IPS-11a (cell line): ENCODE data around the gene HIPK3.
"Not testable (repeated sequence)": the region's sequence is repeated elsewhere in the genome, so short reads cannot be mapped to it uniquely, and the experiment has no call there.

Experiments used
- H3K4me3 ChIP-seq: one replicate; pipeline ENCODE4 v1.5.1; 2013; ENCODE audit warnings: low read depth, low read length, control low read depth

HIPK3 gene

GRCh38 chr11:33296695-33297094 lies 39.5 kb downstream of the HIPK3 start:
- H3K4me3 ChIP-seq: no peak overlapping the region

GRCh38 chr11:33303541-33303940 lies 46.4 kb downstream of the HIPK3 start:
- H3K4me3 ChIP-seq: no peak overlapping the region

DNA sequence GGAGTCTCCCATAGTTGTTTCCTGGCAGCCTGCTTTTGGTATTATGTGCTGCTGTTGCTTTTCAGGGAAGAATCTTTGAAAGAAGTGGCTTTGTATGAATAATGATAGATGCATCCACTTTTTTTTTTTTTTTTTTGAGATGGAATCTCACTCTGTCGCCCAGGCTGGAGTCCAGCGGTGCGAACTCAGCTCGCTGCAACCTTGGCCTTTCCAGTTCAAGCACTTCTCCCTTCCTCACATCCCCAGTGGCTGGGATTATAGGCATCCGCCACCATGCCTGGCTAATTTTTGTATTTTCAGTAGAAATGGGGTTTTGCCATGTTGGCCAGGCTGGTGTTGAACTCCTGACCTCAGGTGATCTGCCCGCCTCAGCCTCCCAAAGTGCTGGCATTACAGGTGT lies 49.6 kb downstream of the HIPK3 start:
- not testable (repeated sequence) for H3K4me3 ChIP-seq

- H3K4me3 ChIP-seq: no peak overlapping the region
Observed at GRCh38 chr11:33307984-33308383, 50.8 kb downstream of the HIPK3 start.

- H3K4me3 ChIP-seq: no peak overlapping the region
Observed at GRCh38 chr11:33309118-33309517, 51.9 kb downstream of the HIPK3 start.

GRCh38 chr11:33310720-33311500 lies 53.7 kb downstream of the HIPK3 start:
- no peak overlapping the region for H3K4me3 ChIP-seq

- H3K4me3 ChIP-seq: no peak overlapping the region
Observed at GRCh38 chr11:33311680-33312079, 54.5 kb downstream of the HIPK3 start.

- no peak overlapping the region for H3K4me3 ChIP-seq
Observed at GRCh38 chr11:33315822-33316221, 58.6 kb downstream of the HIPK3 start.

DNA sequence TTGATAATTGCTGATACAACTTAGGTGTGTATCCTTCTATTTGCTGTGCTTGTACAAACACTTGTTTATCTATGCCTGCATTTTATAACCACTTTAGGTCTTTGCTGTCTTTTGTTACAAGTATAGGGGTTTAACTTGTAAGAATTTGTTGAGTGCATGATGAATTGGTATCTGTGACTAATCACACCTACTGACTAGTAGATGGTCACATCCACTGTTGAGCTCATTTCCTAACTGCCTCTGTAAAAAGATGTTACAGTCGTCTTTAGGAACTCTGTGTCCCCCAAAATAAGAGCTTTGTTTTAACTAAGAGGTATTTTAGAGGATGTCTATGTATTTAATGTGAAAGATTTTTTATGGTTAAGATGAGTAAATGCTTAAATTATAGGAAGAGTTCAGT lies 60.5 kb downstream of the HIPK3 start:
- no peak overlapping the region for H3K4me3 ChIP-seq

DNA sequence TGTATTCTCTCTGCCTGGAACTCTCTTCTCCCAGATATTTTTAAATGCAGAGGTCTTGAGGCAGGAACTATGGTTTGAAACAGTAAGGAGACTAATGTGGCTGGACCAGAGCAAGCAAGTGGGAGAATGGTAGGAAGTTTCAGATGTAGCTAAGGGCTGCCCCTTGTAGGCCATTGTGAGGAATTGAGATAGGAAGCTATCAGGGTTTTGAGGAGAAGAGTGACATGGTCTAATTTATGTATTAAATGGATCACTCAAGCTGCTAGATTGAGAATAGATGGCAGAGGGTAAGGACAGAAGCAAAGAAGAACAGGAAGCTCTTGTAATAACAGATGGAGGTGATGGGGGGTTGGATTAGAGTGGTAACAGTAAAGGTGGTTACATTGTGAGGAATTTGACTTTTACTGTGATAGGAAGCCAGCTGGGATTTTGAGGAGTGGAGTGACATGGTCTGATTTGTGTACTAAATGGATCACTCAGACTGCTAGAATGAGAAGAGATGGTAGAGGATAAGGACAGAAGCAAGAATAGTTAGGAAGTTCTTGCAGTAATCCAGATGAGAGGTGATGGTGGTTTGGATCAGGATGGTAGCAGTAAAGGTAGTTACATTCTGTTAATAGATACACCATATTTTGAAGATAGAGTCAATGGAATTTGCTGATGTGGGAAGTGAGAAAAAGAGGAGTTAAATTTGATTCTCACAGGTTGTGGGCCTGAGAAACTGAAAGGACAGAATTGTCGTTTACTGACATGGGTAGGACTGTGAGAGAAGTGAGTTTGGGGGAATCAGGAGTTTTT lies 63.0 kb downstream of the HIPK3 start:
- no peak overlapping the region for H3K4me3 ChIP-seq

DNA sequence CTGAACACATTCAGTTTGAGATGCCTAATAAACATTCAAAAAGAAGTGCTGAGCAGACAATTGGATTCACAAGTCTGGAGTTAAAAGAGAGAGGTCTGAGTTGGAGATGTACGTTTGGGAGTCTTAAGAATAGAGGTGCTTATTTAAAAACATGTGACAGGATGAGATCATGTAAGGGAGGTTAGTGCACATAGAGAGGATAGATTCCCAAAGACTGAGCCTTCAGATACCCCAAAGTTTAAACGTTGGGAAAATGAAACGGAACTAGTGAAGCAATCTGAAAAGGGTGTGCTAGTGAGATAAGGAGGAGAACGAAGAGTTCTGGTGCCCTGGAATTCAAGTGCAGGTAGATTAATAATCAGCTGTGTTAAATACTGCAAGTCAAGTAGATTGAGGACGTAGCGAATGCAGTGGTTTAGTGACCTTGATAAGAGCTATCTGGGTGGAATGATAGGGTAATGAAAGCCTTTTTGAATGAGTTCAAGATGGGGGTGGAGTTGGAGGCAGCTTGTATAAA lies 63.7 kb downstream of the HIPK3 start:
- no peak overlapping the region for H3K4me3 ChIP-seq

- H3K4me3 ChIP-seq: no peak overlapping the region
Observed at GRCh38 chr11:33321422-33321821, 64.2 kb downstream of the HIPK3 start.

- H3K4me3 ChIP-seq: no peak overlapping the region
Observed at GRCh38 chr11:33323421-33323820, 66.2 kb downstream of the HIPK3 start.

- no peak overlapping the region for H3K4me3 ChIP-seq
Observed at GRCh38 chr11:33324302-33324985, 67.3 kb downstream of the HIPK3 start.

DNA sequence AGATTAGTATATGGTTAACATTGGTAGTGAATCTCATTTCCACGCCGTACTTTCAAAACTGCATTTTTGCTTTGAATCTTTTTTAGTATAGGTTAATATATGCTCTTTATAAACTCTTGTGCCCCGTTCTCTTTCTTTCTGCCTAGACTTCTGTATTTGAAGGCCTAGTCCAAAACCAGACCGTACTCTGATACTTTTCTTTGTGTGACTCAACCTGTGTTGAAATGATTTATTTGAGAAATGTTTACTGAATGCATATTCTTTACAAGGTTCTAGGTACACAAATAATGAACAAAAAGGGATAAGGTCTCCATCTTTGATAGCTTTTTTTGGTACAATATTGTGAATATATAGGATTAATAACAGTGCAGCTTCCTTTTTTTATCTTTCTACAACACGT lies 68.3 kb downstream of the HIPK3 start:
- H3K4me3 ChIP-seq: no peak overlapping the region

DNA sequence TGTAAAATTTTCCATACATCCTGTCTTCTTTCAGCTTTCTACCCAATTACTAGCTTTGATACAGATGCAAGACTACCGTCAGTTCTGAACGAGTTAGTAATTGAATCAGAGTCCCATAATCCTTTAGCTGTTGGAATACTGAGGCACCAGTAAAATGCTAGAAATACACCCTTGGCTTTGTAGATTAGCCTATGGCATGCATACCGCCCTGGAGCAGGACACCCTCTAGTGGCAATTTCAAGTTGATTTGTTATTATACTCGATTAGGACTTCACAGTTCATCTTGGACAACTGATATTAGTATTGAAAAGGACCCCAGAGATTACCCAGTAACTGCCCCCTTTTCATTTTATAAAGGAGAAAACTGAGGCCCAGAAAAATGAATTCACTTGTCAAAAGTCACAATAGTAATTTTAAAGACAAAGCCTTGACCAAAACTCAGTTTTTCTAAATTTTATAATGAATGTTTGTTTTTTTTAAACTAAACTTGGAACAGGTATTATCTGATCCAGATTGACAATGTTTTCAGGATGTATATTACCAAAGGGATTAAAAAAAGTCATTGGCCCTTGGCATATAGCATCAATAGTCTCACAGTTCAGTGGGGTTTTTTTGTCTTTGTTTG lies 72.6 kb downstream of the HIPK3 start:
- H3K4me3 ChIP-seq: no peak overlapping the region

- H3K4me3 ChIP-seq: no peak overlapping the region
Observed at GRCh38 chr11:33333816-33334215, 76.6 kb downstream of the HIPK3 start.

DNA sequence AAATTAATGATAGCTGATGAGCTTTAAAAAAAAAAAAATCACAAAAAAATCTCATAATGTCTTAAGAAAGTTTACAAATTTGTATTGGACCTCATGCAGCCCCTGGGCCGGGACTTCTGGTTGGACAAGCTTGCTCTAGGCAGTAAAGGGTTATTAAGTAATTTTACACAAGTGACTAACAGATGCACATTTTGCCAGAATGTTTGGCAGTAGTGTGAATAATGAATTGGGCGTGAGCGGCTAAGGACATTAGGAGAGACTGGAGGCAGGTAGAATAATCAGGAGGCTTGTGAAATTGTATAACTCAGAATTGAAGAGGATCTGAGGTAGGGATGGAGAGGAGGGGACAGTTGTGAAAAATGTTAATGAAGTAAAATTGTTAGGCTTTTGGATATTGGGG lies 77.4 kb downstream of the HIPK3 start:
- H3K4me3 ChIP-seq: no peak overlapping the region

- no peak overlapping the region for H3K4me3 ChIP-seq
Observed at GRCh38 chr11:33339247-33339646, 82.1 kb downstream of the HIPK3 start.

- no peak overlapping the region for H3K4me3 ChIP-seq
Observed at GRCh38 chr11:33344611-33345010, 87.4 kb downstream of the HIPK3 start.

DNA sequence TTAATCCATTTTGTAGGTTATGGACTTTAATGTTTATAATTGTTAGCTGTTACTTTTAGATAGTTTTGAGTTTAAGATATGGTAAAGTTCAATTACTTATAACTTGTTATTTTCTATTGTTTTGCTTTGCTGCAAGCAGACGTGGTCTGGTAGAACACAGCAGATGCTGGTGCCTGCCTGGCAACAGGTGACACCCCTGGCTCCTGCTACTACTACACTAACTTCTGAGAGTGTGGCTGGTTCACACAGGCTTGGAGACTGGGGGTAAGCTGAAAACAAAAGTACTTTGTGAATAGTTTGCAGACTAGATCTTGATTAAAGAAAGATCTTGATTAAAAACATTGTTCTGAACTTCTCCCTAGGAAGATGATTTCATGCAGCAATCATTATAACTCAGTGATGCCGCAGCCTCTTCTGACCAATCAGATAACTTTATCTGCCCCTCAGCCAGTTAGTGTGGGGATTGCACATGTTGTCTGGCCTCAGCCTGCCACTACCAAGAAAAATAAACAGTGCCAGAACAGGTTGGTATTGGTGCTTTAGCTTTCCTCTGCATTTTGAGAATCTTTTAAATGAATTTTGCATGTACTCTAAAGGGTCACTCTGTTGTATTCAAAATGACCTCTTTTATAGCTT lies 90.4 kb downstream of the HIPK3 start:
- H3K4me3 ChIP-seq: no peak overlapping the region
